ENCODE results near the gene SLC25A34.

DNA sequence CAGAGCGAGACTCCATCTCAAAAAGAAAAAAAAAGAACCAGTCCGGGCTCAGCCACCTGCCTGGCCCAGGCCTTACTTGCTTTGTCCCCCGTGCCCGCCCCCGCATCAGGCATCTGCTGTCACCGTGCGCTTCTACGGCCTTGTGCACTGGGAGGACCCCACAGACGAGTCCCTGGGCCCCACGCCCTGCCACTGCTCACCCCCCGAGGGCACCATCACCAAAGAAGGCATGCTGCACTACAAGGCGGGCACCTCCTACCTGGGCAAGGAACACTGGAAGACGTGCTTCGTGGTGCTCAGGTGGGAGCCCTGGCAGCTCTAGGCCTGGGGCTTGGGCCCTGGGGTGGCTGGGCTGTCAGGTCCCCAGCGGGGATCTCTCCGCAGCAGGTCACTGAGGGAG, 5.6 kb upstream of the SLC25A34 start:
- TF ChIP-seq CTCF (IDR thresholded peaks at IDR 0.05) (no peak), POLR2A (IDR thresholded peaks at IDR 0.05) (no peak)

Data from lower leg skin (tissue), 3 donors.